ENCODE results near the gene CCM2. TPM values are rescaled to one million over a fixed set of nuclear protein-coding genes. Genes with fewer than 3 reads are reported as not detected.

Gene CCM2
- total and polyA plus RNA-seq, 2 of the 8 experiments (the other 6 are each of a cell fraction or from before 2014, with no cell fraction given) = 31.6 to 41.2 TPM

GRCh38 chr7:45028920-45029344, 28.9 kb downstream of the CCM2 start:
- no peak overlapping the region for H3K56ac ChIP-seq (replicated peaks; ENCODE audit: insufficient read length, low read depth, low read length)
- H4K20me1 ChIP-seq (replicated peaks in 1 of 2; ENCODE audit: control insufficient read depth in 1 of 2, insufficient read depth in 2 of 2, low read length in 2 of 2) = peaks cover 0 to 9% of the 10 kb centered on the region in 2 experiments
- no peak overlapping the region for H3K4me2 ChIP-seq (ENCODE audit: insufficient read depth in 1 of 2, low read depth in 2 of 2, low read length in 2 of 2)
- peaks cover 0 to 15% of the 10 kb centered on the region in 2 experiments; a peak in 1 of 4 replicates for H3K79me2 ChIP-seq (ENCODE audit: control insufficient read depth in 1 of 2, insufficient read depth in 2 of 2, low read length in 2 of 2)
- 92% methylated on average over 7 of the region's 7 CpGs; no CpG with 5 or more reads in 1 of the 2 experiments for WGBS, 2 experiments (ENCODE audit: extremely low coverage in 1 of 2, insufficient coverage in 1 of 2, insufficient read length in 1 of 2, insufficient replicate concordance in 2 of 2, low coverage in 1 of 2, low lambda C conversion rate in 2 of 2, missing lambda C conversion rate in 1 of 2)
- no peak overlapping the region for H2BK5ac ChIP-seq (ENCODE audit: low read depth, low read length)
- FAIRE-seq (no peak), DNase-seq (ENCODE audit: low read depth in 1 of 2, low spot score in 2 of 2) (no peak)
- no peak overlapping the region for H2AFZ ChIP-seq (ENCODE audit: low read length)
- no peak overlapping the region for H2BK120ac ChIP-seq (replicated peaks; ENCODE audit: low read depth, low read length)
- H3K79me1 ChIP-seq (ENCODE audit: low read depth, low read length) = no peaks in the 10 kb centered on the region; the same call in 1 of the 2 replicates
- no peak overlapping the region for H4K8ac ChIP-seq (ENCODE audit: extremely low read depth, insufficient read depth, low read length)
- no peaks in the 10 kb centered on the region for H3K4me1 ChIP-seq (replicated peaks in 1 of 4; ENCODE audit: control insufficient read depth in 3 of 4, insufficient read depth in 4 of 4, low read length in 3 of 4)
- ChIA-PET CTCF (ENCODE audit: partially characterized antibody) (no interaction called here), POLR2A (ENCODE audit: partially characterized antibody) (interaction anchor here (0.6 to 1.5 kb wide), 3 partner anchors 23 to 76 kb away, joined by 3 to 4 read pairs (median 3); partner anchors contain the start of gene CCM2)
- H2AK5ac ChIP-seq (ENCODE audit: low read depth, low read length) = no peak overlapping the region
- no peak overlapping the region for H3K9ac ChIP-seq (replicated peaks in 1 of 4; ENCODE audit: extremely low read depth in 1 of 4, low read depth in 3 of 4, low read length in 3 of 4)
- no peak overlapping the region for H3K27ac ChIP-seq (ENCODE audit: low read depth, low read length)
- H4K5ac ChIP-seq (ENCODE audit: insufficient read length, low read depth, low read length) = no peak overlapping the region
- no peaks in the 10 kb centered on the region for H3K9me3 ChIP-seq (ENCODE audit: insufficient read depth in 2 of 2, low read depth in 1 of 2, low read length in 1 of 2)
- H2BK20ac ChIP-seq (ENCODE audit: low read length) = no peak overlapping the region
- no peak overlapping the region for H4K91ac ChIP-seq (replicated peaks; ENCODE audit: insufficient read length, low read length)
- H3K36me3 ChIP-seq (ENCODE audit: control insufficient read depth in 2 of 4, insufficient read depth in 4 of 4, low read length in 3 of 4) = no peaks in the 10 kb centered on the region
- H3K4me3 ChIP-seq (ENCODE audit: extremely low read depth in 1 of 4, insufficient read depth in 2 of 4, low read depth in 3 of 4, low read length in 4 of 4) = no peak overlapping the region
- TF ChIP-seq MAX (IDR thresholded peaks at IDR 0.05) = no peak
- no peak for TF ChIP-seq RBBP5 (IDR thresholded peaks at IDR 0.05; ENCODE audit: borderline replicate concordance, low read depth, low read length)
- TF ChIP-seq KDM1A (IDR thresholded peaks at IDR 0.05; ENCODE audit: borderline replicate concordance, low read length) = no peak
- no peak for TF ChIP-seq GABPA (IDR thresholded peaks at IDR 0.05; ENCODE audit: borderline replicate concordance, insufficient read depth, low read length)
- TF ChIP-seq USF2 (IDR thresholded peaks at IDR 0.05; ENCODE audit: low read length) = no peak
- no peak for TF ChIP-seq KDM4A (IDR thresholded peaks at IDR 0.05; ENCODE audit: low read depth, low read length, severe bottlenecking)
- no peak for TF ChIP-seq TAF7 (optimal IDR thresholded peaks at IDR 0.05; ENCODE audit: borderline replicate concordance, low read depth, low read length)
- no peak for TF ChIP-seq RFX5 (IDR thresholded peaks at IDR 0.05; ENCODE audit: borderline replicate concordance, low read depth, low read length)
- no peak for TF ChIP-seq SRF (IDR thresholded peaks at IDR 0.05; ENCODE audit: low read depth, low read length)
- H3K27me3 ChIP-seq (replicated peaks in 1 of 4; ENCODE audit: control insufficient read depth in 3 of 4, extremely low read depth in 1 of 4, insufficient read depth in 3 of 4, low read length in 3 of 4) = no peaks in the 10 kb centered on the region
- H3K18ac ChIP-seq (ENCODE audit: extremely low read depth, low read length) = no peak overlapping the region
- no peak overlapping the region for H3K4ac ChIP-seq (replicated peaks; ENCODE audit: insufficient read length, low read depth, low read length)
- no peak overlapping the region for H3K14ac ChIP-seq (ENCODE audit: insufficient read length)
- H3K23ac ChIP-seq (ENCODE audit: insufficient read length) = no peak overlapping the region
- no peak overlapping the region for H2BK12ac ChIP-seq (ENCODE audit: low read depth, low read length)
- H2BK15ac ChIP-seq (ENCODE audit: low read length) = no peak overlapping the region
- no peaks in the 10 kb centered on the region for H3K23me2 ChIP-seq (ENCODE audit: low read depth, low read length)

Data from H1 (cell line).